ENCODE measurements around the gene GET4.
"Not testable (repeated sequence)": the region's sequence is repeated elsewhere in the genome, so short reads cannot be mapped to it uniquely, and the experiment has no call there.

GET4 gene

DNA sequence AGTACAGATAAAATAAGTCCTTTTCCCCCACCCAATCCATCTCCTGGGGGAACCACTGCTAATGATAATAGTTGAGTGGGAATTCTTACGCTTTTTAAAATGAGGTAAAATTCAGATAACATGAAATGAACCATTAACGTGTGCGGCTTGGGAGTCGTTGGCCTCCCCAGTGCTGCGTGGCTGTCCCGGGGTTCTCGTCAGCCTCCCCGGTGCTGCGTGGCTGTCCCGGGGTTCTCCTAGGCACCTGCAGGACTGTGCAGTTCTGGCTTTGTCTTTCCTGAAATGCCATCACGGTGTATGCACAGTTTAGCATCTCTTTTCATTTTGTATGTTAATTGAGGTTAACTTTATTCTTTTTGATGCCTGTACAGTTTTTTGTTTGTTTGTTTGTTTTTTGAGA lies 30.6 kb upstream of the GET4 start:
- no peak for DNase-seq

DNA sequence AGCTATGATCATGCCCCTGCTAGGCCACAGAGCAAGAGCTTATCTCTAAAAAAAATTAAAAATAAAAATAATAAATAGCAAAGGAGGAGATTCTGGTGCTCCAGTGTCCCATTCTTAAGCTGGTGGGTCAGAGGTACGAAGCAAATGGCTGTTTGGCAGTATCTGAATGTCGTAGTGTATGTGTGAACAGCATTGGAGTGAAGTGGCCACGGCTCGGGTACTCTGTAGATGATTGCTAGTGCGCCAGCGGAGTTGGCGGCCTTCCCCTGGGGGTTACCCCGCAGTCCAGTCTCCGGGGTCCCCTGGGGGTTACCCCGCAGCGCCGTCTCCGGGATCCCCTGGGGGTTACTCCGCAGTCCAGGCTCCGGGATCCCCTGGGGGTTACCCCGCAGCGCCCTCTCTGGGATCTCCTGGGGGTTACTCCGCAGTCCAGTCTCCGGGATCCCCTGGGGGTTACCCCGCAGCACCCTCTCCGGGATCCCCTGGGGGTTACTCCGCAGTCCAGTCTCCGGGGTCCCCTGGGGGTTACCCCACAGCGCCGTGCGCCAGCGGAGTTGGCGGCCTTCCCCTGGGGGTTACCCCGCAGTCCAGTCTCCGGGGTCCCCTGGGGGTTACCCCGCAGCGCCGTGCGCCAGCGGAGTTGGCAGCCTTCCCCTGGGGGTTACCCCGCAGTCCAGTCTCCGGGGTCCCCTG lies 29.2 kb upstream of the GET4 start:
- not testable (repeated sequence) for DNase-seq

GRCh38 chr7:847728-848127 lies 28.6 kb upstream of the GET4 start:
- DNase-seq: not testable (repeated sequence)

DNA sequence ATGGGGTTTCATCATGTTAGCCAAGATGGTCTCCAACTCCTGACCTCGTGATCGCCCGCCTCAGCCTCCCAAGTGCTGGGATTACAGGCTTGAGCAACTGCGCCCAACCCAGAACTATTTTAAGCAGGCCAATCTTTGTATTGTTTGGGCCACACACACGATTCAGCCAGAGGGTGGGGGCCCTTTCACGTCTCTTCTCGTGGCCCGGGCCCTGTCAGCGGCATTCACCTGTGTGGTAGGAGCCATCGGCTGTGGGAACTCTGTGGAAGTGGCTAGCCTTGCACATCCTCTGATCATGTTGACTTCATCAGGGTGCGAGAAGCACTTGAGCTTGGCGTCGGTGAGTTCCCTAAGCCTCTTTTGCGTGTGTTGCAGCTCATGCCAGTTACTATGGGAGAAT lies 27.2 kb upstream of the GET4 start:
- DNase-seq: no peak

GRCh38 chr7:849781-850180 lies 26.6 kb upstream of the GET4 start:
- no peak for DNase-seq

DNA sequence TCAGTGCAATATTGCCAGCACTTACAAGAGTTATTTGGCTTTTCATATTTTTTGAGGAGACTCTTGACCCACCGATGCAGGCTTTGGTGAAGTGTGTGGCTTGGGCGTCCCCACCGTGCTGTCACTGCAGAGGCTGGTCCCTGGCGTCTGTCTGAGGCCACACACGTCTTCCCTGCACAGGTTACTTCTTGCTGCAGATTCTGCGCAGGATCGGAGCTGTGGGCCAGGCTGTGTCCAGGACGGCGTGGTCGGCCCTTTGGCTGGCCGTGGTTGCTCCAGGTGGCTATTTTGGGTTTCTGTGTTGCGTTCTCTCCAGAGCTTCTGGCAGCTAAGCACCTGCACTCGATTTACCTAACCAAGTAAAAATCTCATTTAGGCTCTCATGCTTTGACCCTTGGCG lies 25.1 kb upstream of the GET4 start:
- no peak for DNase-seq

DNA sequence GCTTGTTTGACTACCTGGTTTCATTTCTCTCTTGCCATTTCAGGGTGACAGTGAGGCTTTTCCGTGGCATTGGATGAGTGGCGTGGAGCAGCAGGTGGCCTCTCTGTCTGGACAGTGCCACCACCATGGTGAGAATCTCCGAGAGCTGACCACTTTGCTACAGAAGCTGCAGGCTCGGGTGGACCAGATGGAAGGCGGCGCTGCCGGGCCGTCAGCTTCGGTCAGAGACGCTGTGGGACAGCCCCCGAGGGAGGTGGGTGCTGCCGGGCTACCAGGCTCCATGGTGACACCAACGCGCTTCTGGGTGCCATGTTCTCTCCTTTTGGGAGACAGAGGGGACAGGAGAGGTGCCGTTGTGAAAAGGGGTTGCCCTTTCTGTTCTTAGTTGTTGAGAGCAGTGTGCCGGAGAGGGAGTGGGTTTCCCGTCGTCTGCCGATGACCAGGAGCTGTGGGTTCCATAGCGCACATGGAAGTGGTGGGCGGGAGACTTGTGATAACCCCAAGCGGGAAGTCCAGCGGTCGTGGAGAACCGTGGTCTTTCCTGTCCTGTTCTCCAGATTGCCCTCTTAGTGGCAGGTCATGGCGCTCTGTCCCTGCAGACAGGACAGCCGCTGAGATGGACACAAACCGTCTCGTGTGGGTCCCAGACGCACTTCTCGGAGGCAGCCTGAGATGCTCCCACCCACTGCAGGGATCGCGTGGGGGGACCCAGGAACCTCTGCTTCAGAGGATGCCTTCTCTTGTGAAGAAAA lies 22.8 kb upstream of the GET4 start:
- DNase-seq: no peak

DNA sequence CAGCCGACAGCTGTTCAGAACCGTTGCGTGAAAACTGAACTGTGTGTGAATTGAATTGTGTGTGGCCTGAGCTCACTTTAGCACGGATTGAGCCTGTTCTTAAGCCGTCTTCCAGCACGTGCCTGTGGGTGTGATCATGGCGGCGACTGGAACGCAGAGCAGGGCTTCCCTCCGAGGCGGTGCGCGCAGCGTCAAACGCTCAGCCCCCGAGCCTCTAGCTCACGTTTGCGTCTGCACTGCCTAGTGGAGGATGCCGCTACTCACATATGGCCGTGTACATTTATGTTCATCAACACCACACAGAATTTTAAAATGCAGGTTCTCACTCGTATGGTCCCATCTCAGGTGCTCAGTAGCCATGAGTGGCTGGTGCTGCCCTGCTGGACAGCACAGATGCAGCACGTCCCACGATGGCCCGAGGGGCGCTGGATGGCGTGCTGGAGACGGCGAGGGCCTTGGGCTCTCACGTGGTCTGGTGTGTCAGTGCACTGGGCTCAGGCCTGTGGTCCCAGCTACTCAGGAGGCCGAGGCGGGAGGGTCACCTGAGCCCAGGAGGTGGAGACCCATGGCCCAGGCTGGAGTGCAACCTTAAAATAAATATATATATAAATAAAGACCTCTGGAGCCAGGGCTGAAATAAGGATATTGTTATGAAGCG lies 22.1 kb upstream of the GET4 start:
- DNase-seq: no peak

GRCh38 chr7:855686-856369 lies 20.5 kb upstream of the GET4 start:
- no peak for DNase-seq

DNA sequence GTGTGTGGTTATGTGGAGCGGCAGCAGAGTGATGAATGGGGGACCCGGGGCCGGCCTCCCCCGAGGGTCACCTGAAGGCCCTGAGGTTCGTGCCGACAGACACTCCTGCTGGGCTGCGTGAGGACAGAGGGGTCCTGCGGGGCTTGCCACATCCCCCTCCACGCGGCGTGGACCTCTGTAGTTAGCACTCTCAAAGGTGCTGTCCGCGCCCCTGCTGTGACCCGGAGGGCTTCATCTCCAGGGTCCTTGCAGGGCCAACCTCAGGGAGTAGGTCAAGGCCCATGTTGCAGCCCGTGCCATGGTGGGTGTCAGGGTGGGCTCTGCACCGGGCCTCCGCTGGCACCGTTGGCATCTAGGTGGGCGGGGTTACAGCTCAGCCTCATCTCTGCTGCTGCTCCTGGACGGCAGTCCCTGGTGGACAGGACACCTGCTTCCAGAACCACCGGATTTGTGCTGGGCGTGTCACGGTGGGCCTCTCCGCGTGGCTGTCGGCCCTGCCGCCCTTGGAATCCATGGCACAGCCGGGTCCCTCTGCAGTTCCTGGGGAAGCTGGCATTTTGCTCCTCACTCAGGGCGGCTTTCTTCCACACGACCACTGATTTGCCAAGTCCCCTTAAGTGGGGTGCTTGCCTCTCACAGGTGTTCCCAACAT lies 19.8 kb upstream of the GET4 start:
- DNase-seq: no peak

DNA sequence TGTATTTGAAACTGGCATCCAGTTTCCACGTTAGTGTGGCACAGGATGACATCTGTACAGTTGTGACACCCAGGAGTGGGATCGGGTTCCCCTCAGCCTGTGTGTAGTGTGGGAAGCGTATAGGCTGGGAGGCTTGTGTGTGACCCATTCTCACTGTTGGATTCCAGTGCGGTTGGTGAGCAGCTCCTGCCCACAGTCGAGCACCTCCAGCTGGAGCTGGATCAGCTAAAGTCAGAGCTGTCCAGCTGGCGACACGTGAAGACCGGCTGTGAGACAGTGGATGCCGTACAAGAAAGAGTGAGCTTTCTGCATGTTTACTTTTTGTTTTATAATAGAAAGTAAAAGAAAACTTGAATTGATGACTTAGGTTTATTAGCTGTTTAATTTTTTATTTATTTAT lies 18.7 kb upstream of the GET4 start:
- no peak for DNase-seq

GRCh38 chr7:859359-860030 lies 16.9 kb upstream of the GET4 start:
- no peak for DNase-seq

DNA sequence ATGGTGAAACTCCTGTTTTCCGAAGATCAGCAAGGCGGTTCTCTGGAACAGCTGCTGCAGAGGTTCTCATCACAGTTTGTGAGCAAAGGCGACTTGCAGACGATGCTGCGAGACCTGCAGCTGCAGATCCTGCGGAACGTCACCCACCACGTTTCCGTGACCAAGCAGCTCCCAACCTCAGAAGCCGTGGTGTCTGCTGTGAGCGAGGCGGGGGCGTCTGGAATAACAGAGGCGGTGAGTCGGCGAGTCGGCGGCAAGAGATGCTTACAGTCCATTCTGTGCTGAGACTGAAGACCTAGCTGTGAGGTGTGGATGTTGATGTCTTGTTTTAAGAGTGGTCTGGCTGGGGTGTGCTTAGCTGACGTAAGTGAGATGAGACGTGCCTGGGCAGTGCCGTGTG lies 16.2 kb upstream of the GET4 start:
- DNase-seq: no peak

- no peak for DNase-seq
Measured at GRCh38 chr7:861222-861621, 15.1 kb upstream of the GET4 start.

GRCh38 chr7:862157-862556 lies 14.2 kb upstream of the GET4 start:
- no peak for DNase-seq

DNA sequence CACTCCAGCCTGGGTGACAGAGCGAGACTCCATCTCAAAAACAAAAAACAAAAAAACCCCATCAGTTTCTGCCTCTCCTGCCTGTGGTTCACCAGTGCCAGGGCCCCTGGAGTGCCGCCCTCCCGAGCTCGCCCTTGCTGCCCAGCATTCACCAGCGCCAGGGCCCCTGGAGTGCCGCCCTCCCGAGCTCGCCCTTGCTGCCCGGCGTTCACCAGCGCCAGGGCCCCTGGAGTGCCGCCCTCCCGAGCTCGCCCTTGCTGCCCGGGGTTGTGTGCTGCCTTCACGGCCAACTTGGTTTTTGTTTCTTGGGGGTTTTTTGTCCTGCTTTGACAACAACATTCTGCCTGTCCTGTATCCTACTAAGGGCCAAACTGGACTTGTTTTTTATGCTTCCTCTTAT lies 13.2 kb upstream of the GET4 start:
- no peak for DNase-seq

DNA sequence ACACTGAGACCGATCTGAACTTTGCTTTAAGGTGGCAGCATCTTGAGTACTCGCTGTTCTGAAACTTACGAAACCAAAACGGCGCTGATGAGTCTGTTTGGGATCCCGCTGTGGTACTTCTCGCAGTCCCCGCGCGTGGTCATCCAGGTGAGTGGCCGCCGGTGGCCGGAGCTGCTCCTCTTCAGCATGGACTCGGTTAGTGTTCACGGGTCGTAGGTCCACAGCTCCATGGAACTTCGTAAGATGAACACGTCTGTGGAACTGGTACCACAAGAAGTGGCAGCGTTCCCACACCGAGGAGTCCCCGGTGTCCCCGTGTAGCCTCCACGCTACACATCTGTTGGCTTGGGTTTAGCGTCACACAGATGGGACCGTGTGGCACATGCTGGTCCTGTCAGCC lies 10.4 kb upstream of the GET4 start:
- DNase-seq: no peak

GRCh38 chr7:867001-867405 lies 9.4 kb upstream of the GET4 start:
- no peak for DNase-seq

DNA sequence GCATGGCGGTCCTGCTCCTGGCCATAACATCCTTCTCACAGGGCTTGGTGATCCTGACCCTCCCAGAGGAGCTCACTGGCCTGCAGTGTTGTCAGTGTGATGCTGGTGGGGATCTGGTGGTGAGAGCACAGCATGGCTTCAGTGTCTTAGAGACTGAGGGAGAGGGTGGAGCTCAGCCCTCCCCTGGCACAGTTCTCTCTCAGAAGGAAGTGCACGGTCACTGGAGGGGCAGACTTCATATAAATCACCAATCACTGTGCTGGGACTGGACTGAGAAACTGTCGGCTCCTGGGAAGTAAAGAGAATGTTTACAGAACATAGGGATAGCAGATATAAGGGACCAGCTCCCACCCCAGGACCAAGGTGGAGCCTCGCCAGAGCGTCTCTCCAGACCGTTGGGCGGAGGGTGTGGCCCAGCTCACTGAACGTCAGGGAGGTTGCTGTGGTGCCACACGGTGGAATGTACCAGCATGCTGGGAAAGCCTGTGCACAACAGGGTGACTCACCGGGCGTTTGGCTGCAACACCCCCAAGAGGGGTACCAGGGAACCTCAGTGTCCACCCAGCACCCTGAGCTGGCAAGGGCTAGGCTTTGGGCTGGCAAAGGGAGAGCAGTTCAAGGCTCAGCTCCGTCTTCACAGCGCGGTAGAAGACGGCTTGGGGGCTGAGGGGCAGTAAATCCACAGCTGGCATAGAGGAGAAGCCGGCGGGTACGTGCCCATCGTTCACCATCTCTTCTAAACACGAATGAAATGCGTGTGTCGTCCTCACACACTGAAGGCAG lies 8.8 kb upstream of the GET4 start:
- no peak for DNase-seq

GRCh38 chr7:868189-868486 lies 8.2 kb upstream of the GET4 start:
- no peak for DNase-seq

DNA sequence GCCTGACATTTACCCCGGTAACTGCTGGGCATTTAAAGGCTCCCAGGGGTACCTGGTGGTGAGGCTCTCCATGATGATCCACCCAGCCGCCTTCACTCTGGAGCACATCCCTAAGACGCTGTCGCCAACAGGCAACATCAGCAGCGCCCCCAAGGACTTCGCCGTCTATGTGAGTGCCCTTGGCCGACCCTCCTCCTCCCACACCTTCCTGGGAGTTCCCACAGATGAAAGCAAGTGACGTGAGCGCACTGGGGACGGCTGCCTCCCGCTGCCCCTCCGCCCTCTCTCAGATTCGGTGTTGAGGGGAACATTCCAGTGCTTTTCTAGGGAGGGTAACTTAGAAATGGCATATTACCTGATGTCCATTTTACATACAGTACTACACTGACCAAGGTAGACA lies 7.0 kb upstream of the GET4 start:
- DNase-seq: no peak
